ENCODE results near the gene CNN2.

Gene CNN2

DNA sequence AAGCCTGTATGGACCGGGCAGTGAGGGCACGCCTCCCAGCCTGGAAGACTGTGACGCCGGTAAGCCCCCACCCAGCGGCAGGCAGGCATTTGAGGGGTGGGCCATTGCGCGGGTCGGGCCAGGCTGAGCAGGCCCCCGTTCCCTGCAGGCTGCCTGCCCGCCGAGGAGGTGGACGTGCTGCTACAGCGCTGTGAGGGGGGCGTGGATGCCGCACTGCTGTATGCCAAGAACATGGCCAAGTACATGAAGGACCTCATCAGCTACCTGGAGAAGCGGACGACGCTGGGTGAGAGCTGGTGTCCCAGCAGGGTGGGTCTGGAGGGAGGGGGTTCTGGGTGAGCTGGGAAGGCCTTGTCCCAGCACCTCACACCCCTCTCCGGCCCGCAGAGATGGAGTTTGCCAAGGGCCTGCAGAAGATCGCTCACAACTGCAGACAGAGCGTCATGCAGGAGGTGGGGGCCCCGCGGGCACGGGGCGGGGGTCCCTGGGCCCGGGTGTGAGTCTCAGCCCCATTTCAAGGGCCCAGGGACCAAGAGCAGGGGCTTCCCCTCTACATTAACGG, 47.6 kb downstream of the CNN2 start:
- intact Hi-C loops (cut with DNase I) = no loop called here
- DNase-seq = no peak

DNA sequence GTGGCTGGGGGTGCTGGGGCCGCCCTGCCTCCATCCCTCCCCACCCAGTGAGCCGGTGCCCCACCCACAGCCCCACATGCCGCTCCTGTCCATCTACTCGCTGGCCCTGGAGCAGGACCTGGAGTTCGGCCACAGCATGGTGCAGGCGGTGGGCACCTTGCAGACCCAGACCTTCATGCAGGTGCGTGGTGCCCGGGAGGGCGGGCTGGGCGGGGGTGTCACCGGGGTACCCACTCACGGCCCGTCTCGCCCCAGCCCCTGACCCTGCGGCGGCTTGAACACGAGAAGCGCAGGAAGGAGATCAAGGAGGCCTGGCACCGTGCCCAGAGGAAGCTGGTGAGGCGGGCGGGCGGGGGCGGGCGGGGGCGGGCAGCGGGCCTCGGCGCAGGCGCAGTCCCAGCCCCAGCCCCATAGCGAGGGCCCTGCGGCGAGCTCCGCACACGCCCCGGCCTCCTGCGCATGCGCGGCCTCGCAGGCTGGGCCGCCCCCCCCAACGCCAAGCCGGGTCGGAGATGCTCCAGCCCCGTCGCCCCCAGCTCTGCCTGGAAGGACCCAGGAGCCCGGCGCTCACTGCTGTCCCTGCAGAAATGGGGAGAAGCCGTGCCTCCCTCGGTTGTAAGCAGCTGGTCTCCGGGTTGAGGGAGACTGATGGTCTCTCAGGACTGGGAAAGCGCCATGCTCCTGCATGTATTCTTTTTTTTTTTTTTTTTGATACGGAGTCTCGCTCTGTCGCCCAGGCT, 48.3 kb downstream of the CNN2 start:
- intact Hi-C loops (cut with DNase I) = no loop called here
- peak in 9 of 10 donors; percentile 44 to 92 (median 59) for DNase-seq

DNA sequence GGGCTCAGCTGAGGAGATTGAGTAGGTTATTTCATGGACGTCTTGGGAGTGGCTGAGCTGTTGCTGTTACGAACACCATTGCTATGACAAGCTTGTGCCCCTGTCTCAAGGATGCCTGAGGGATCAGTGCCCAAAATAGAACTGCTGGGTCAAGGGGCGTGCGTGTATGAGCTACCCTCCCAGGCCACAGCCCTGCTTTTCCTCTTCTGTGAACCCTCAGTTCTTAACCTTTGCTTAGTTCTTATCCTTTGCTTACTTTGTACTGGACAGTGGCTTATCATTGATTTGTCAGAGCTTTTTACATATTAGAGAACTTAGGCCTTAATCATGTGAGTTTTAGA, 49.6 kb downstream of the CNN2 start:
- no peak for DNase-seq
- intact Hi-C loops (cut with DNase I) = no loop called here

DNA sequence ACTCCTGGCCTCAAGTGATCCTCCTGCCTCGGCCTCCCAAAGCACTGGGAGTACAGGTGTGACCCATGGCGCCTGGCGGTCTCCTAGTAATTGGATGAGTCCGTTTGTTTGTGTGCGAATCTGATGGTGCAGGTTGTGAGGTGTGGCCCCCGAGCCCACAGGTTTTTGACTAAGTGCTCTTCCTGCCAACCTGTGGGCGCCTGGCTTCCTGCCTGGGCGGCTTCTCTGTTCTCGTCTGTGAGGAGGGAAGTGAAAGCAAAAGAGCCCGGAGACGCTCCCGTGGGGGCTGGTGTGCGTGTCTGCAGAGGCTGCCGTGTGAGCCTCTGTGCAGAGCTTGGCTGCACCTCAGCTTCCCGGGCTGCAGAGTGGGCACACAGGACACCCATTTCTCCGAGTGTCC, 50.5 kb downstream of the CNN2 start:
- intact Hi-C loops (cut with DNase I) = no loop called here
- DNase-seq = peak in 4 of 10 donors; percentile 31 to 82 (median 50)

DNA sequence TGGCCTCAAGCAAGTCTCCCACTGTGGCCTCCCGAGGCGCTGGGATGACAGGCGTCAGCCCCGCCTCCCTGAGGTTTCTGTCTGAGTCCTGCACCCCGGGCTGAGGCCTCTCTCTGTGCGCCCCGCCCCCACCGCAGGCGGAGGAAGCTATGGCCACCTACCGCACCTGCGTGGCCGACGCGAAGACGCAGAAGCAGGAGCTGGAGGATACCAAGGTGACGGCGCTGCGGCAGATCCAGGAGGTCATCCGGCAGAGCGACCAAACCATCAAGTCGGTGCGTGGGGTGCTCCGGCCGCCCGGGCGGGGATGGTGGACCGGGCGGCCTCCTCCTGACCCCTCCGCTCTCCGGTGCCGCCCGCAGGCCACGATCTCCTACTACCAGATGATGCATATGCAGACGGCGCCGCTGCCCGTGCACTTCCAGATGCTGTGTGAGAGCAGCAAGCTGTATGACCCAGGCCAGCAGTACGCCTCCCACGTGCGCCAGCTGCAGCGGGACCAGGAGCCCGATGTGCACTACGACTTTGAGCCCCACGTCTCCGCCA, 53.2 kb downstream of the CNN2 start:
- intact Hi-C loops (cut with DNase I) = no loop called here
- DNase-seq = no peak

DNA sequence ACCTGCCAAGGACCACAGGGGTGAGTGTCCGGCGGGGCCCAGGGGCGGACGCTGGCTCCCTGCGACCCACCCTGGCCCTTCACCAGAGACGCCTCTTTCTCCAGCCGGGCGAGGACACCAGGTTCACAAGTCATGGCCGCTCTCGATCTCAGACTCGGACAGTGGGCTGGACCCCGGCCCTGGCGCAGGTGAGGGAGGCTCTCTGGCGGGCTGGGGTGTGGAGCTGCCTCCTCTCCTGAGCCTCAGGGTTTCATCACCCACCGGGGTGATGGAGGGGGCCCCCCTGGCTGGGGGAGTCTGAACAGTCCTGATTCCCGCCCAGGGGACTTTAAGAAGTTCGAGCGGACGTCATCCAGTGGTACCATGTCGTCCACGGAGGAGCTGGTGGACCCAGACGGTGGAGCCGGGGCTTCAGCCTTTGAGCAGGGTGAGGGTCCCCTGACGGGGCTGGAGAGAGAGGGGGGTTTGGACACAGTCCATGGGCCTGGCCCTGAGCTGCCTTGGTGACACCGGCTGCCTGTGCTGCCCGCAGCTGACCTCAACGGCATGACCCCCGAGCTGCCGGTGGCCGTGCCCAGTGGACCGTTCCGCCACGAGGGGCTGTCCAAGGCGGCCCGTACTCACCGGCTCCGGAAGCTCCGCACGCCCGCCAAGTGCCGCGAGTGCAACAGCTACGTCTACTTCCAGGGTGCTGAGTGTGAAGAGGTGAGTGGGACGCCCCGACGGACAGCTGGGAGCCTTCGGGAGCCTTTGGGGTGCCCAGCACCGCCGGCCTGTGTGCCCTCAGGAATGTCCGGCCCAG, 54.2 kb downstream of the CNN2 start:
- intact Hi-C loops (cut with DNase I) = no loop called here
- DNase-seq = no peak

DNA sequence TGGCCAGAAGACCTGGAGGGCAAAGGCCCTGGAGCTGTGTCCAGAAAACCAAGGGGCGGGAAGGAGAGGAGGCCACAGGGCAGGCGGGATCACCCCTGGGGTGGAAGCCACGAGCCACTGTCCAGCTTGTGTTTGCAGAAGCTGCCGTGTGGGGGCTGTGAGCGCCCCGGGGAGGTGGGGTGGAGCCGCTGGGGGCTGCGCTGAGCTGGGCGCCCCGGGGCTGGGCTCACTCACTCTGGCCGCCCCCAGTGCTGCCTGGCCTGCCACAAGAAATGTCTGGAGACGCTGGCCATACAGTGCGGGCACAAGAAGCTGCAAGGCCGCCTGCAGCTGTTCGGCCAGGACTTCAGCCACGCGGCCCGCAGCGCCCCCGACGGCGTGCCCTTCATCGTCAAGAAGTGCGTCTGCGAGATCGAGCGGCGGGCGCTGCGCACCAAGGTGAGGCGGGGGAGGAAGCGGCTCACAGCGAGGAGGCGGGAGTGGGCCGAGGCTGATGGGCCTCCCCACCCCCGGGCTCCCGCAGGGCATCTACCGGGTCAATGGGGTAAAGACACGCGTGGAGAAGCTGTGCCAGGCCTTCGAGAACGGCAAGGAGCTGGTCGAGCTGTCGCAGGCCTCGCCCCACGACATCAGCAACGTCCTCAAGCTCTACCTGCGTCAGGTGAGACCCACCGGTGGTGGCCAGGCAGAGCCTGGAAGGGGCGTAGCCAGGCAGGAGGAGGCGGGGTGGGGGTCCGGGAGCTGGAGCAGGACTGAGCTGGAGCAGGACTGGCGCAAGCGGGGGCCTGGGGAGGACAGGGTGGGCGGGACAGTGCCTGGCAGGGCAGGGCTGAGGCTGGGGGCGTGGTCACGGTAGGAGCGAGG, 55.1 kb downstream of the CNN2 start:
- intact Hi-C loops (cut with DNase I) = no loop called here
- no peak for DNase-seq

DNA sequence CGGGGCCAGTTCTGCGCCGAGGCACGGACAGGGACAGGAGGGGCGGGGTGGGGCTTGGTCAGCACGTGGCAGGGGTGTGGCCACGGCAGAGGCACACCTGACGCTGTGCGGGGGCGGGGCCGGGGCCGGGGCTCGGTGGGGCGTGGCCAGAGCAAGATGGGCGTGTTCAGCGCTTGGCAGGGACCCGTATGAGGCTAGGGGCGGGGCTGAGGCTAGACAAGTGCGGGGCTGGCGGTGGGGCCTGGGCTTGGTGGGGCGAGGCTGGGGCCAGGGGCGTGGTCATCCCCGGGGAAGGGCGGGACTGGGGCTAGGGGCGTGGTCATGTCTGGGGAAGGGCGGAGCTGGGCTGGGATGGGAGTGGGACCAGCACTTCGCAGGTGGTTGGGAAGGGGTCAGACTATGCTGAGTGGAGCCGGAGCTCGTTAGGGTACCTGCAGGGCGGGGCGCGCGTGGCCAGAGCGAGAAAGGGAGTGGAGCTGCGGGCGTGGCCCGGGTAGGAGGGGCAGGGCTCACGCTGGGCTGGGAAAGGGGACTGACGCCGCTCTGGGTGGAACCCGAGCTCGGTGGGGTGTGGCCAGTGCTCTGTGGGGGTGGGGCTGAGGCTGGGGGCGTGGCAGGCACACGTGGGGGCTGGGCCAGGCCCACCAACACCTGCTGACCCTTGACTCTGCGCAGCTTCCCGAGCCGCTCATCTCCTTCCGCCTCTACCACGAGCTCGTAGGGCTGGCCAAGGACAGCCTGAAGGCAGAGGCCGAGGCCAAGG, 55.9 kb downstream of the CNN2 start:
- no peak for DNase-seq
- intact Hi-C loops (cut with DNase I) = no loop called here

DNA sequence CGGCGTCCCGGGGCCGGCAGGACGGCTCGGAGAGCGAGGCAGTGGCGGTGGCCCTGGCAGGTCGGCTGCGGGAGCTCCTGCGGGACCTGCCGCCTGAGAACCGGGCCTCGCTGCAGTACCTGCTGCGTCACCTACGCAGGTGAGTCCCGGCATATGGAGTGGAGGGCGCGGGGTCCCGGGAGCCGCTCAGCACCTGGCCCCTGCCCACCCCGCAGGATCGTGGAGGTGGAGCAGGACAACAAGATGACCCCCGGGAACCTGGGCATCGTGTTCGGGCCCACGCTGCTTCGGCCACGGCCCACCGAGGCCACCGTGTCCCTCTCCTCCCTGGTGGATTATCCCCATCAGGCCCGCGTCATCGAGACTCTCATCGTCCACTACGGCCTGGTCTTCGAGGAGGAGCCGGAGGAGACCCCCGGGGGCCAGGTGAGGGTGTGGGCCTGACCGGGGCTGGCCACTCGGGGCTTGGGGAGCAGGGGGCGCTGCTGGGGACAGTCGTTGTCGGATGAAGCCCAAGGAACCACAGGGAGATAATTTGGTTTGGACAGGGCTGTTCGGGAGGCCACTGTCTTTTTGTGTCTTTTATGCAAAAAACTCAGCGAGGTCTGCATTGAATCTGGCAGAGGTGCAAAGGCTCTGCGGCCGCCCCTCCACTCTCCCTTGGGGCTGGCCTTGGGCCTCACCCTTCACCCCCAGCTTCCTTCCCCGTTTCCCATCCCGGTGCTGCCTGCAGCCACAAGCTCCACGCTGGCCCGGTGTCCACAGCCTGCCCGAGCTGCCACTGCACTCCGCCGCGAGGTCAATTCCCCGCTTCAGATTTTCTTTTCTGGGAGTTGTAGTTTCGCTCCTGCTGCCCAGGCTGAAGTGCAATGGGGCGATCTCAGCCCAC, 56.8 kb downstream of the CNN2 start:
- DNase-seq = no peak
- intact Hi-C loops (cut with DNase I) = no loop called here

DNA sequence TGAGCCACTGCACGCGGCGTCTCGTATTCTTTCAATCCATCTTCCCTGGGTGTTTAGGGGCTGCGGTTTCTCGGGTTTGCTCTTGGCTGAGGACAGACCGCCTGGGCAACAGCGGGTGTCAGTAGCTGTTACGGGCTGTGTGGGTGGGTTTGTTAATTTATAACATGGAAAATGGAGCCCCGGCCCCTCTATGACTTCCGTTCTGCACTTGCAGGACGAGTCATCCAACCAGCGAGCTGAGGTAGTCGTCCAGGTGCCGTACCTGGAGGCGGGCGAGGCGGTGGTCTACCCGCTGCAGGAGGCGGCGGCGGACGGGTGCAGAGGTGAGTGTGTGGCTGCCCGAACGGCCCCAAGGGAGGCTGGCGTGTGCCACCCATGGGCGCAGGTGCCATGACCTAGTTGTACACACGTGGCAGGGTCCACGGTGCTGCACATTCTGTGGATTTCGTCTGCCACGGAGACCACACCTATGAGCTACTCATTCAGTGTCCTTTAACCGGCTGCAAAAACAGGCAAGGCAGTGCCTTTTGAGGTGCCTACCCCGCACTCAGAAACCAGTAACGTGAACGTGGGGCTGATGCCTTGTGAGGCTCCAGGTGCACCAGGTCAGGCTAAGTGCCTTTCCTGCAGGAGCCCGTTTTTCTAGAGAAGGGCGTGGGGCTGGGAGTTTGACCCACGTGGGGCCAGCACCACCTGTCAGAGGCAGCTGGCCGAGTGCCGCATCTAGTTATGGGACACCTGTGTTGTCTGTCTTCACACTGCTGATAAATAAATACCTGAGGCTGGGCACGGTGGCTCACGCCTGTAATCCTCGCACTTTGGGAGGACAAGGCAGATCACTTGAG, 57.8 kb downstream of the CNN2 start:
- intact Hi-C loops (cut with DNase I) = no loop called here
- DNase-seq = peak in 1 of 10 donors; percentile 61

DNA sequence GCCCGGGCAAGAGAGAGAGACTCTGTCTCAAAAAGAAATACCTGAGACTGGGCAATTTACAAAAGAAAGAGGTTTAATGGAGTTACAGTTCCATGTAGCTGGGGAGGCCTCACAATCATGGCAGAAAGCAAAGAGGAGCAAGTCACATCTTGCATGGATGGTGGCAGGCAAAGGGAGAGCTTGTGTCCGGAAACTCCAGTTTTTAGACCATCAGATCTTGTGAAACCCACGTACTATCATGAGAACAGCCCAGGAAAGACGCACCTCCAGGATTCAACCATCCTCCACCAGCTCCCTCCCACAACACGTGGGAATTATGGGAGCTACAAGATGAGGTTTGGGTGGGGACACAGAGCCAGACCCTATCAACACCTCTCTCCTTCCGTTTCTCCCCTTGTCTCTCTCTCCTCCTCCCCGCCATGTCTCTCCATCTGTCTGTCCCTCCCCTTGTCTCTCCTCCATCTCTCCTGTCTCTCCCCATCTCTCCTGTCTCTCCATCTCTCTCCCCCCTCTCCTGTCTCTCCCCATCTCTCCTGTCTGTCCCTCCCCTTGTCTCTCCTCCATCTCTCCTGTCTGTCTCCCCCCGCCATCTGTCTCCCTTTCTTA, 58.7 kb downstream of the CNN2 start:
- no peak for DNase-seq
- intact Hi-C loops (cut with DNase I) = no loop called here

DNA sequence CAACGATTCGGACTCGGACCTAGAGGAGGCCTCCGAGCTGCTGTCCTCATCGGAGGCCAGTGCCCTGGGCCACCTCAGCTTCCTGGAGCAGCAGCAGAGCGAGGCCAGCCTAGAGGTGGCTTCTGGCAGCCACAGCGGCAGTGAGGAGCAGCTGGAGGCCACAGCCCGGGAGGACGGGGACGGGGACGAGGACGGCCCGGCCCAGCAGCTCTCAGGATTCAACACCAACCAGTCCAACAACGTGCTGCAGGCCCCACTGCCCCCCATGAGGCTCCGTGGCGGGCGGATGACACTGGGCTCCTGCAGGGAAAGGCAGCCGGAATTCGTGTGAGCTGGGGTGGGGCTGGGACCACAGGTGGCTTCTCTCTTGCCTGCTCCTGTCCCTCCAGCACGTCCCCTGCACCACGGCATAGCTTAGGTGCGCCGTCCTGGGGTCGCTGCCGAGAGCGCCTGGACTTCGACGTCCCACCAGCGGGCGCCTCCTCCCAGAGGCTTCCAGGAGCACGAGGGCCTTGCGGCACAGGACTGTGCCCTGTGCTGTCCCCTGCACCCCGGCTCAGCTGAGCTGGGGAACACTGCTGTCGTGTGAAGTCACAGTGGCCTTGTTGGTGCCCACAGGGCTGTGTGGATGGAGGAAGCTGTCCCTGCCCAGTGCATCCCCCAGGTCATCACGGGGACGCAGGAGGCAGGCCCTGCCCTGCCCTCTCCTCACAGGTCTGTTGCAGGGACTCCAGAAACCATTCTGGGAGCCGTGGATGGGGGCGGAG, 59.5 kb downstream of the CNN2 start:
- DNase-seq = peak in 1 of 10 donors; percentile 27
- intact Hi-C loops (cut with DNase I) = no loop called here

DNA sequence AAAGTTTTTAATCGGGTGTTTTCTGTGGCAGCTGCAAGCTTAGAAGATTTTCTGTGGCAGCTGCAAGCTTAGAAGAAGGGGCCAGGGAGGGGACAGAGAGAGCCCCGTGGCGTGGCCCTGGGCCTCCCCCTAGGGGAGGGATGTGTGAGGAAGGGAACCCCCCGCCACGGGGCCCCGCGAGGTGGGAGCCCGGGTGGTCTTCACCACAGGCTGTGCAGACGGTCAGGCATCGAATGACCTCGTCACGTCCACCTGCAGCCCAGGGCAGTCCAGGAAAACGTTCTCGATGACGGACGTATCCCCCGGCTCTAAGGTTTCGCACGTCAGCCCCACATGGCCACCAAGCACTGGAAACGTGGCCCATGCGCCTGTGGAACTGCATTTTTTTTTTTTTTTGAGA, 60.2 kb downstream of the CNN2 start:
- intact Hi-C loops (cut with DNase I) = no loop called here

DNA sequence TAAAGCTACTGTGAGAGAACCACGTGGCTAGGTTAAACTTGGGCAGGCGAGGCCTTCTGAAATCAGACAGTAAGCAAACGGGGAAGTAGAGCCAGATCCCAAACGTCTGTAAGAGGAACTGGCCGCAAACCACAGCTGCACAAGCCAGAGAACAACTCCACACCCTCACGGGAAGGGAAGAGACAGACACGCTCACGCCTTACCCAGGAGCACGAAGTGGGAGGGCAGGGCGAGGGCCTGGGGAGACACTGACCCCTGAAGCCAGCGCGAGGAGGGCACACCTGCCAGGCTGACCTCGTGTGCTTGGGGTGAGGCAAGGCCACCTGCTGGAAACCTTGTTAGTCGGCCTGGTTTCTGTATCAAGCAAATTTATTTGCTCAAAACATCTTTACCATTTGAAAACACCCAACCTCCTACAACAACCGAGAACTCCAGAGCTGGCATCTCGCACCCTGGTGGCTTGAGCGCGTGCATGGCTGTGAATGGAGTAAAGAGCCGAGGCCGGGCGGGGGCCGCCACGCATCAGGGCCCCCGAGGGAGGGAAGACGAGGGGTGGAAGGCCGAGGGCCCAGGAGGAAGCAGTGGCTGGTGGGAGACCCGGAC, 61.5 kb downstream of the CNN2 start:
- peak in 2 of 10 donors; percentile 28 to 48 for DNase-seq
- intact Hi-C loops (cut with DNase I) = no loop called here

More for the DNA sequence above, 60.2 kb downstream of the CNN2 start:
- no peak for DNase-seq

DNA sequence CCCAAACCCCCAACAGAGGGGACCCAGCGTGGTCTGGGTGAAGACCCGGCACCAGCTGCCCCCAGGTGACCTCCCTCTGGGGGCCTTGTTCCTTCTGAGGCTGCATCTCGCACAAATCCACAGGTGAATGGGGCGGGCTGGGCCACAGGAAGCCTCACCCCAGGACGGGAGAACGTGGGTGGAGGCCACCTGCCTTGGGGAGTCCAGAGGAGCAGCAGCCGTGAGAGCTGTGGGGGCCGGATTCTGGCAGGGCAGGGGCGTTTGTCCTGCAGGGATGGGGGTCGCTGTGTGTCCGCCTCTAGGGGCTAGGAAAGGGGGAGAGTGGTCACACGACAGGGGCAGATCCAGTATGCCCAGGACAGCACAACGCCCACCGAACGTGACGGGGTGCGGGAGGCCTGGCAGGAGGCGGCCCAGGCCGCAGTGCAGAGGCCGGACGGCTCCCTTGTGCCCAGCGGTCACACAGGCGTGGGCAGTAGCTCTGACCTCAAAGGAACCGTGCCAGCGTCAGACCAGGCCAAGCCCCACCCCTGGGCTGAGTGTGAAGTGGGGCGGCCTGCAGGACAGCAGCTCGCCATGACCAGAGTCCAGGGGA, 62.1 kb downstream of the CNN2 start:
- intact Hi-C loops (cut with DNase I) = no loop called here
- DNase-seq = no peak
